WTC11 (cell line): ENCODE data around the gene ARPC1B. TPM values are rescaled to one million over a fixed set of nuclear protein-coding genes. Genes with fewer than 3 reads are reported as not detected.

Experiments used
- ARID4B ChIP-seq: sonication (generic); formaldehyde crosslinking; IDR thresholded peaks from 2 replicates; pipeline ENCODE4 v1.8.0; 2023; ENCODE audit warnings: missing genetic modification reagents, mild to moderate bottlenecking, borderline replicate concordance
- ATF1 ChIP-seq: sonication (generic); formaldehyde crosslinking; IDR thresholded peaks from 2 replicates; pipeline ENCODE4 v1.8.1; 2023; ENCODE audit warnings: mild to moderate bottlenecking, moderate library complexity, missing genetic modification reagents
- ATF2 ChIP-seq: sonication (generic); formaldehyde crosslinking; IDR thresholded peaks from 2 replicates; pipeline ENCODE4 v1.8.1; 2022; ENCODE audit warnings: low read depth, missing genetic modification reagents, borderline replicate concordance
- CDX4 ChIP-seq: fragments of 250-450 bp; sonication (Bioruptor Pico); IDR thresholded peaks from 2 replicates; pipeline ENCODE4 v1.9.0; 2021; ENCODE audit warnings: moderate library complexity, mild to moderate bottlenecking, inconsistent platforms, borderline replicate concordance
- CREM ChIP-seq: sonication (generic); formaldehyde crosslinking; IDR thresholded peaks from 2 replicates; pipeline ENCODE4 v1.8.1; 2022; ENCODE audit warnings: mild to moderate bottlenecking, missing genetic modification reagents, moderate library complexity
- E2F4 ChIP-seq: sonication (generic); formaldehyde crosslinking; IDR thresholded peaks from 2 replicates; pipeline ENCODE4 v1.8.1; 2022; ENCODE audit warnings: low read depth, mild to moderate bottlenecking, moderate library complexity, missing genetic modification reagents, borderline replicate concordance
- EMX1 ChIP-seq: fragments of 250-450 bp; sonication (Bioruptor Pico); IDR thresholded peaks from 2 replicates; pipeline ENCODE4 v1.8.0; 2021; ENCODE audit warnings: mild to moderate bottlenecking
- FOXK1 ChIP-seq: sonication (generic); formaldehyde crosslinking; IDR thresholded peaks from 2 replicates; pipeline ENCODE4 v1.8.0; 2022; ENCODE audit warnings: mild to moderate bottlenecking, moderate library complexity, missing genetic modification reagents
- FOXP4 ChIP-seq: sonication (generic); formaldehyde crosslinking; IDR thresholded peaks from 2 replicates; pipeline ENCODE4 v1.8.0; 2022; ENCODE audit warnings: mild to moderate bottlenecking, missing genetic modification reagents
- HMGXB4 ChIP-seq: sonication (generic); formaldehyde crosslinking; IDR thresholded peaks from 2 replicates; pipeline ENCODE4 v1.8.1; 2023; ENCODE audit warnings: mild to moderate bottlenecking, moderate library complexity, missing genetic modification reagents
- IRF1 ChIP-seq: sonication (generic); formaldehyde crosslinking; IDR thresholded peaks from 2 replicates; pipeline ENCODE4 v1.8.0; 2023; ENCODE audit warnings: missing genetic modification reagents
- JUN ChIP-seq: sonication (generic); formaldehyde crosslinking; IDR thresholded peaks from 2 replicates; pipeline ENCODE4 v1.8.0; 2023; ENCODE audit warnings: mild to moderate bottlenecking, missing genetic modification reagents
- NFE2L1 ChIP-seq: sonication (generic); formaldehyde crosslinking; IDR thresholded peaks from 2 replicates; pipeline ENCODE4 v1.8.1; 2023; ENCODE audit warnings: missing genetic modification reagents
- OVOL2 ChIP-seq: fragments of 250-450 bp; sonication (Bioruptor Pico); IDR thresholded peaks from 2 replicates; pipeline ENCODE4 v1.9.0; 2021; ENCODE audit warnings: mild to moderate bottlenecking, borderline replicate concordance
- PRRX2 ChIP-seq: fragments of 250-450 bp; sonication (Bioruptor Pico); IDR thresholded peaks from 2 replicates; pipeline ENCODE4 v1.8.0; 2021; ENCODE audit warnings: mild to moderate bottlenecking
- SP1 ChIP-seq: sonication (generic); formaldehyde crosslinking; conservative IDR thresholded peaks from 2 replicates; pipeline ENCODE4 v1.8.1; 2022; ENCODE audit warnings: missing genetic modification reagents
- ZBTB43 ChIP-seq: sonication (generic); formaldehyde crosslinking; IDR thresholded peaks from 2 replicates; pipeline ENCODE4 v1.8.1; 2023; ENCODE audit warnings: mild to moderate bottlenecking, missing genetic modification reagents
- ZNF232 ChIP-seq: sonication (generic); formaldehyde crosslinking; IDR thresholded peaks from 2 replicates; pipeline ENCODE4 v1.8.0; 2022; ENCODE audit warnings: mild to moderate bottlenecking, missing genetic modification reagents
- ZNF425 ChIP-seq: fragments of 250-450 bp; sonication (Bioruptor Pico); conservative IDR thresholded peaks from 2 replicates; pipeline ENCODE4 v1.9.0; 2021; ENCODE audit warnings: mild to moderate bottlenecking
- ZNF671 ChIP-seq: fragments of 250-450 bp; sonication (Bioruptor Pico); IDR thresholded peaks from 2 replicates; pipeline ENCODE4 v1.8.0; 2021; ENCODE audit warnings: mild to moderate bottlenecking
- total RNA-seq: library from RNA; stranded (reverse); gene quantifications from 3 replicates; pipeline ENCODE4 v1.2.3, GENCODE V29; 2021

ARPC1B gene
- total RNA-seq, 1 experiment from 2014 or later: 66.2 TPM

GRCh38 chr7:99408379-99409191, 34.1 kb downstream of the ARPC1B start, which contains the start of the genes BUD31 and PDAP1 (continued):
- TF ChIP-seq CDX4 (CRISPR knock-in tag): no peak
- TF ChIP-seq ARID4B: peak; percentile 71
- no peak for TF ChIP-seq JUN (CRISPR knock-in tag)
- no peak for TF ChIP-seq IRF1 (CRISPR knock-in tag)
- no peak for TF ChIP-seq FOXP4
- 0 out of 2 replicates have a peak, but pooled peaks have one; percentile 26 for TF ChIP-seq E2F4 (CRISPR knock-in tag)
- TF ChIP-seq CREM (CRISPR knock-in tag): no peak
- no peak for TF ChIP-seq ZBTB43 (CRISPR knock-in tag)
- peak; percentile 59 for TF ChIP-seq FOXK1 (CRISPR knock-in tag)
- peak; percentile 67 for TF ChIP-seq SP1 (CRISPR knock-in tag)
- TF ChIP-seq EMX1: no peak
- no peak for TF ChIP-seq ZNF671 (CRISPR knock-in tag)
- TF ChIP-seq OVOL2 (CRISPR knock-in tag): no peak
- peak; percentile 44; the same call in 1 of the 2 replicates for TF ChIP-seq HMGXB4 (CRISPR knock-in tag)
- 0 out of 2 replicates have a peak, but pooled peaks have one; percentile 29 for TF ChIP-seq PRRX2 (CRISPR knock-in tag)
- 0 out of 2 replicates have a peak, but pooled peaks have one; percentile 7 for TF ChIP-seq ATF2 (CRISPR knock-in tag)
- TF ChIP-seq ZNF425 (CRISPR knock-in tag): no peak
- no peak for TF ChIP-seq ATF1 (CRISPR knock-in tag)
- no peak for TF ChIP-seq ZNF232
- no peak for TF ChIP-seq NFE2L1
